Measurements from ENCODE around the gene RAC3. TPM values are rescaled to one million over a fixed set of nuclear protein-coding genes. Genes with fewer than 3 reads are reported as not detected.

Gene RAC3
- total RNA-seq, 1 donor from 2014 or later, result 0.49 TPM

GRCh38 chr17:82053556-82054263, 22.2 kb downstream of the RAC3 start:
- Mint-ChIP-seq H3K9me3 (no peaks in the 10 kb centered on the region), H3K4me1 (peaks cover 17% of the 10 kb centered on the region), H3K27ac (no peak overlapping the region), H3K36me3 (ENCODE audit: low read depth) (peaks cover 33% of the 10 kb centered on the region), H3K27me3 (no peaks in the 10 kb centered on the region), H3K4me3 (peak overlapping the region; percentile 71)
- ChIA-PET CTCF (no interaction called here), POLR2A (interaction anchor here (1.5 to 4.2 kb wide), 3 partner anchors 11 to 16 kb away, joined by 7 to 30 read pairs (median 7); partner anchors contain the start of gene DCXR)
- no peak for TF ChIP-seq CTCF (IDR thresholded peaks at IDR 0.05)
- DNase-seq (no peak), ATAC-seq (ENCODE audit: low read depth) (no peak)
- intact Hi-C loops (cut with micrococcal nuclease), result no loop called here

GRCh38 chr17:82054351-82055022, 23.0 kb downstream of the RAC3 start:
- peaks cover 37% of the 10 kb centered on the region for H3K36me3 Mint-ChIP-seq (ENCODE audit: low read depth)
- no peak for TF ChIP-seq CTCF (IDR thresholded peaks at IDR 0.05)
- ATAC-seq (ENCODE audit: low read depth) (no peak), DNase-seq (no peak)
- CTCF ChIA-PET, result no interaction called here
- peaks cover 17% of the 10 kb centered on the region for H3K4me1 Mint-ChIP-seq
- H3K9me3 Mint-ChIP-seq, result no peaks in the 10 kb centered on the region
- no peak overlapping the region for H3K27ac Mint-ChIP-seq
- H3K4me3 Mint-ChIP-seq, result no peak overlapping the region
- H3K27me3 Mint-ChIP-seq, result no peaks in the 10 kb centered on the region
- intact Hi-C loops (cut with micrococcal nuclease), result no loop called here
- POLR2A ChIA-PET, result interaction anchor here (1.3 to 1.5 kb wide), 2 partner anchors 10 to 12 kb away, joined by 4 to 7 read pairs; partner anchors contain the start of gene DUS1L

- H3K4me1 Mint-ChIP-seq, result peaks cover 15% of the 10 kb centered on the region
- ChIA-PET CTCF (no interaction called here), POLR2A (interaction anchor here (0.7 to 1.5 kb wide), 3 partner anchors 9 to 11 kb away, joined by 3 to 7 read pairs (median 4); partner anchors contain the start of gene DUS1L)
- DNase-seq (no peak), ATAC-seq (ENCODE audit: low read depth) (no peak)
- H3K36me3 Mint-ChIP-seq (ENCODE audit: low read depth), result peaks cover 42% of the 10 kb centered on the region
- no peak overlapping the region for H3K4me3 Mint-ChIP-seq
- H3K27ac Mint-ChIP-seq, result no peak overlapping the region
- H3K27me3 Mint-ChIP-seq, result no peaks in the 10 kb centered on the region
- intact Hi-C loops (cut with micrococcal nuclease), result no loop called here
- TF ChIP-seq CTCF (IDR thresholded peaks at IDR 0.05), result no peak
- no peaks in the 10 kb centered on the region for H3K9me3 Mint-ChIP-seq
These were observed 23.8 kb downstream of the RAC3 start for GRCh38 chr17:82055023-82055964.

GRCh38 chr17:82055965-82056728, 24.7 kb downstream of the RAC3 start:
- ATAC-seq (ENCODE audit: low read depth) (no peak), DNase-seq (no peak)
- TF ChIP-seq CTCF (IDR thresholded peaks at IDR 0.05), result no peak
- Mint-ChIP-seq H3K36me3 (ENCODE audit: low read depth) (peaks cover 46% of the 10 kb centered on the region), H3K27me3 (no peaks in the 10 kb centered on the region), H3K27ac (no peak overlapping the region), H3K4me1 (peaks cover 9% of the 10 kb centered on the region), H3K4me3 (no peak overlapping the region), H3K9me3 (no peaks in the 10 kb centered on the region)
- POLR2A ChIA-PET, result interaction anchor here (0.6 to 0.7 kb wide), 2 partner anchors 11 to 26 kb away, joined by 3 read pairs; no protein-coding TSS in a partner anchor
- intact Hi-C loops (cut with micrococcal nuclease), result no loop called here
- CTCF ChIA-PET, result no interaction called here

Data from activated B cell treated with CpG ODN at 0.5 μM for 24 hours (primary cell).